Lower leg skin (tissue), 4 donors: ENCODE data around the gene HMGXB4. TPM values are rescaled to one million over a fixed set of nuclear protein-coding genes. Genes with fewer than 3 reads are reported as not detected.

Experiments
- DNase-seq, 2 donors: peaks; one replicate each; pipeline ENCODE4 v3.0.0-alpha.2; 2019; ENCODE audit warnings: low spot score in 2 of 2
- H3K4me3 ChIP-seq: fragments of 200-600 bp; sonication (generic); 2 replicates; pipeline ENCODE4 v1.5.1; 2017; ENCODE audit warnings: mild to moderate bottlenecking, low read depth; ENCODE audit not compliant: poor library complexity, severe bottlenecking
- POLR2A ChIP-seq, 2 donors: fragments of 450-650 bp; IDR thresholded peaks; one replicate each; pipeline ENCODE4 v1.6.1; 2016 to 2017; ENCODE audit warnings: antibody characterized with exemption in 2 of 2, mild to moderate bottlenecking in 1 of 2, moderate library complexity in 1 of 2
- WGBS, 2 donors: methylation state at CpG; one replicate each; pipeline ENCODE4 v1.1.5; 2018; 5-methylcytosine and 5-hydroxymethylcytosine counted together
- intact Hi-C: fragments of 100-400 bp; cut with DNase I; formaldehyde crosslinking; loops from one replicate; pipeline ENCODE4 v1.15.0; 2023; ENCODE audit warnings: low total_unique reads
- total RNA-seq, 4 donors: library from RNA; depleted of rRNA; stranded (reverse); fragments of >200 nt; gene quantifications; one replicate each; pipeline ENCODE4 v1.1.0, GENCODE V29; 2016
- TF ChIP-seq, protein P1 (sequence below), 3 donors: fragments of 450-650 bp; IDR thresholded peaks; one replicate each; pipeline ENCODE4 v1.5.1; 2016; ENCODE audit warnings: antibody characterized with exemption in 3 of 3, mild to moderate bottlenecking in 3 of 3, moderate library complexity in 2 of 3

The HMGXB4 gene
- total RNA-seq, 4 donors from 2014 or later = 15.1 to 28.3 (median 18.6) TPM

DNA sequence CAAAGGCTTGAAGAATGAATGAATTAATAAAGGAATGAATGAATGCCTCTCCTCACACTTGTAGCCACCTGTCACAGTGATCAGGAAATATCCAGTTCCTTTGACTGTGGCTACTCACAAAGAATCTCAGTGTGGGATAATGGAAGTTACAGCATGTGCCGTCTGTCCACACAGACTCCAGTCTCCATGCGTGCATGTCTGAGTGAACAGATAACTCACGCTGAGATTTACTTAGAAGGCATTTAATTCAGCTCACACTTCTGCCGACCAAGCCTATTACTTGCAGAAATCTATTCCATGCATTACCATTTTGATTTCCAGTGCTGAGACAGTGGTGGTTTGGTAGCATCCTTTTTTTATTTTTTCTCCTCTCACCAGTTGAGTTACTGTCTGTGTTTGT, 32.3 kb upstream of the HMGXB4 start:
- no peak overlapping the region for H3K4me3 ChIP-seq
- intact Hi-C loops = no loop called here
- TF ChIP-seq, protein P1, sequence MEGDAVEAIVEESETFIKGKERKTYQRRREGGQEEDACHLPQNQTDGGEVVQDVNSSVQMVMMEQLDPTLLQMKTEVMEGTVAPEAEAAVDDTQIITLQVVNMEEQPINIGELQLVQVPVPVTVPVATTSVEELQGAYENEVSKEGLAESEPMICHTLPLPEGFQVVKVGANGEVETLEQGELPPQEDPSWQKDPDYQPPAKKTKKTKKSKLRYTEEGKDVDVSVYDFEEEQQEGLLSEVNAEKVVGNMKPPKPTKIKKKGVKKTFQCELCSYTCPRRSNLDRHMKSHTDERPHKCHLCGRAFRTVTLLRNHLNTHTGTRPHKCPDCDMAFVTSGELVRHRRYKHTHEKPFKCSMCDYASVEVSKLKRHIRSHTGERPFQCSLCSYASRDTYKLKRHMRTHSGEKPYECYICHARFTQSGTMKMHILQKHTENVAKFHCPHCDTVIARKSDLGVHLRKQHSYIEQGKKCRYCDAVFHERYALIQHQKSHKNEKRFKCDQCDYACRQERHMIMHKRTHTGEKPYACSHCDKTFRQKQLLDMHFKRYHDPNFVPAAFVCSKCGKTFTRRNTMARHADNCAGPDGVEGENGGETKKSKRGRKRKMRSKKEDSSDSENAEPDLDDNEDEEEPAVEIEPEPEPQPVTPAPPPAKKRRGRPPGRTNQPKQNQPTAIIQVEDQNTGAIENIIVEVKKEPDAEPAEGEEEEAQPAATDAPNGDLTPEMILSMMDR (IDR thresholded peaks at IDR 0.05) = no peak
- no peak for TF ChIP-seq POLR2A (IDR thresholded peaks at IDR 0.05)
- no peak for DNase-seq
- WGBS, 2 donors = 80 to 83% methylated on average over 4 of the region's 4 CpGs

DNA sequence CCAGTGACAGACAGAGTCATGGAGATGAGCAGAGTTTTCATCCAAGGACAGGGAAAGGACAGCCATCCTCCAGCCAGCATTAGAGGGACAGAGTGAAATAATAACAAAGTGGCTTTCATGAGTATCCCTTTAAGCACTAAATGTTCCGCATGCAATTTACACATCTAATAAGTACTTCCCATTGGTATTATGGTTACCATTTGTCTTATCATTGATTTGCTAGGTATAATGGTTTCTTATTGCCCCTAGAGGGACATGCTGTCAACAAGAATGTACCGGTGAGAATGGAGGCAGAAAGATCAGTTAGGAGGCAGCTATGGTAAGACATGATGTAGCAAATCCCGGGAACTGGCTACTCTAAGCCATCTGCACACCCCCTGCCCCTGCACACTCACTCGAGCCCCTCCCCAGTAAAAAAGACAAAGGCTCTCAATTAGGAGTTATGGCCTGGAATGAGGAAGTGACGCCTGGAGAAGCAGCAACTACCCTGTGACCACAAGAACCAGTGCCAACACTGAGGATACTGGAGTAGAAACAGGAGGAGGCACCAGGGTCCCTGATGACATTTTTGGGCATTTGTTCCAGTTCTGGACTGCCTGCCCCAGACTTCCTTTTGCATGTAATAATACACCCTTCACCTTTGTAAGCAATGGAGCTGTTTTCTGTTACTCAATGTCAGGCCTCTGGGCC, 30.2 kb upstream of the HMGXB4 start:
- intact Hi-C loops = no loop called here
- WGBS, 2 donors = 54 to 70% methylated on average over 5 of the region's 5 CpGs
- H3K4me3 ChIP-seq = no peak overlapping the region
- peak in 1 of 2 donors; percentile 12 for DNase-seq
- TF ChIP-seq, protein P1 (IDR thresholded peaks at IDR 0.05) = no peak
- TF ChIP-seq POLR2A (IDR thresholded peaks at IDR 0.05) = no peak

DNA sequence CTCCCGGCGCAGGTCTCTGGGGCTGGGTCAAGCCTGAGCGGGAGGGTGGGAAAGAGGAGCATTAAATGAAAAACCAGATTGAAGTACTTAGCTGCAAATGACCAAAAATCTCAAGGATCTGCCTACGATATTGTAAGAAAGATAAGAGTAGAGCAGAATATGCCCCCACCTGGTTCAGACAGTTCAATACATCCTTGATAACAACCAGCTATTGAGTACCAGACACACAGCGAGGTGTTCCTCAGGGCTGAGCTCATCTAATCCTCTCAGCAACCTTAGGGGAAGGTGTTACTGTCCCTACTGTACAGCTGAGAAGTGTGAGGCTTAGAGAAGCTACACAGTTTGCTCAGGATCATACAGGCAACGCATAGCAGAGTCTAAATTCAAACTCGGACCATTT, 27.4 kb upstream of the HMGXB4 start:
- 75 to 83% methylated on average over 7 of the region's 7 CpGs for whole genome bisulfite sequencing, 2 donors
- H3K4me3 ChIP-seq = no peak overlapping the region
- TF ChIP-seq POLR2A (IDR thresholded peaks at IDR 0.05) = no peak
- TF ChIP-seq, protein P1 (IDR thresholded peaks at IDR 0.05) = no peak
- DNase-seq = no peak
- intact Hi-C loops = no loop called here

DNA sequence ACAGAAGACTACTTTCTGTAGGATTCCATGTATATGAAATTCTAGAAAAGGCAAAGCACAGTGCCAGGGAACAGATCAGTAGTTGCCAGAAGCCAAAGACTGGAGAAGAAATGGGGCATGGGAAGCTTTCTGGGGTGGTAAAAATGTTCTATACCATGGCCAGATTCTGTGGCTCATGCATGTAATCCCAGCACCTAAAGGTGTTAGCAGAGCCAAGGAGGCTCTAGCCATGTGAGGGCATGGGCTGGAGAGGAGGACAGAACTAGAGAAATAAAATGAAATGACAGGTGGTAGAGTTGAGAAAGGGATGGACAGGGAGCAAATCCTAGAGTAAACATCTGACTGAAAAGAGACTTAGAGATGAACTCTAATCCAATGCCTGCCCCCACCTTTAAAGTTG, 26.9 kb upstream of the HMGXB4 start:
- H3K4me3 ChIP-seq = no peak overlapping the region
- no peak for DNase-seq
- TF ChIP-seq, protein P1 (IDR thresholded peaks at IDR 0.05) = no peak
- intact Hi-C loops = no loop called here

DNA sequence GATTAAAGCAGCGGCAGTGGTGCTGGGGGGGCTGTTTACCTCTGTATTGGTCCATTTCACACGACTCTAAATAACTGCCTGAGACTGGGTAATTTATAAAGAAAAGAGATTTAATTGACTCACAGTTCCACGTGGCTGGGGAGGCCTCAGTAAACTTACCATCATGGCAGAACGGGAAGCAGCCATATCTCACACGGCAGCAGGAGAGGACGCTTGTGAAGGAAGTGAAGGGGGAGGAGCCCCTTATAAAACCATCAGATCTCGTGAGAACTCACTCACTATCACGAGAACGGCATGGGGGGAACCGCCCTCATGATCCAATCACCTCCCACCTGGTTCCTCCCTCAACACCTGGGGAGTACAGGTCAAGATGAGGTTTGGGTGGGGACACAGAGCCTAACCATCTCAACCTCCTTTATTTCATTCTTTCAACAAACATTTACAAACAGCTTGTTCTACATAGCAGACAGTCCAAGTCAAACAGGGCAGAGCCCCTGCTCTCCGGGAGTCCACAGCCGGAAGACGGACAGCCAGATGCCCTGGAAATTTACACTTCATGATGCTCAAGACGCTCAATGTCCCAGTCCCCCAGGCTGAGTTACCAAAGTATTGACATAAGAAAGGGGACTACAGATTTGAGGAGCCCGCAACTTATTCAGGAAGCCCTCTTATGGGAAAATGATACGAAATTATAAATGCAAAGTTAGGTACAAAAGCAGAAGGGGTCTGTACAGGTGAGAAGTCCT, 26.3 kb upstream of the HMGXB4 start:
- H3K4me3 ChIP-seq = no peak overlapping the region
- DNase-seq = peak in 1 of 2 donors; percentile 48
- WGBS, 2 donors = 50 to 53% methylated on average over 16 of the region's 16 CpGs
- intact Hi-C loops = no loop called here
- TF ChIP-seq, protein P1 (IDR thresholded peaks at IDR 0.05) = no peak
